MM.1S (cell line): ENCODE results near the gene AUP1.

Experiments used
- DNase-seq: peaks from one replicate; pipeline ENCODE4 v3.0.0-alpha.2; 2015
- H2AFZ ChIP-seq: fragments of 300-600 bp; sonication (generic); 2 replicates; pipeline ENCODE4 v1.6.0; 2016; ENCODE audit warnings: antibody characterized with exemption, low read length
- H3F3A ChIP-seq: fragments of 300-600 bp; sonication (generic); 2 replicates; pipeline ENCODE4 v1.6.1; 2016; ENCODE audit warnings: mild to moderate bottlenecking, antibody characterized with exemption, low read length, moderate library complexity, mixed read lengths; ENCODE audit not compliant: insufficient read depth
- H3K27ac ChIP-seq: fragments of 300-600 bp; sonication (generic); 2 replicates; pipeline ENCODE4 v1.5.1; 2016; ENCODE audit warnings: mild to moderate bottlenecking, low read length
- H3K27me3 ChIP-seq: fragments of 300-600 bp; sonication (generic); replicated peaks from 2 replicates; pipeline ENCODE4 v1.6.0; 2016; ENCODE audit warnings: low read length; ENCODE audit not compliant: insufficient read depth
- H3K36me3 ChIP-seq: fragments of 300-600 bp; sonication (generic); replicated peaks from 2 replicates; pipeline ENCODE4 v1.6.1; 2016; ENCODE audit warnings: mild to moderate bottlenecking, low read length, mixed read lengths; ENCODE audit not compliant: insufficient read depth
- H3K4me1 ChIP-seq: fragments of 300-600 bp; sonication (generic); 2 replicates; pipeline ENCODE4 v1.6.1; 2016; ENCODE audit warnings: low read length, mixed read lengths
- H3K4me2 ChIP-seq: fragments of 300-600 bp; sonication (generic); 2 replicates; pipeline ENCODE4 v1.6.0; 2016; ENCODE audit warnings: low read depth, low read length
- H3K4me3 ChIP-seq: fragments of 300-600 bp; sonication (generic); 2 replicates; pipeline ENCODE4 v1.5.1; 2016; ENCODE audit warnings: low read length, mixed read lengths
- H3K79me2 ChIP-seq: fragments of 300-600 bp; sonication (generic); 2 replicates; pipeline ENCODE4 v1.6.1; 2016; ENCODE audit warnings: mixed run types, low read length, mixed read lengths
- H3K9ac ChIP-seq: fragments of 300-600 bp; sonication (generic); 2 replicates; pipeline ENCODE4 v1.6.1; 2016; ENCODE audit warnings: low read length, mixed read lengths
- H3K9me2 ChIP-seq: fragments of 300-600 bp; sonication (generic); replicated peaks from 2 replicates; pipeline ENCODE4 v1.6.1; 2016; ENCODE audit warnings: mild to moderate bottlenecking, low read length, mixed read lengths; ENCODE audit not compliant: insufficient read depth
- H3K9me3 ChIP-seq: fragments of 300-600 bp; sonication (generic); replicated peaks from 2 replicates; pipeline ENCODE4 v1.6.1; 2016; ENCODE audit warnings: mild to moderate bottlenecking, low read length, mixed read lengths; ENCODE audit not compliant: insufficient read depth
- H4K20me1 ChIP-seq: fragments of 300-600 bp; sonication (generic); 2 replicates; pipeline ENCODE4 v1.6.1; 2016; ENCODE audit warnings: mild to moderate bottlenecking, low read length, moderate library complexity, mixed read lengths; ENCODE audit not compliant: insufficient read depth
- EZH2 ChIP-seq: fragments of 300-600 bp; sonication (generic); optimal IDR thresholded peaks from 2 replicates; pipeline ENCODE3; 2017; ENCODE audit warnings: low read depth, mild to moderate bottlenecking, antibody characterized with exemption, low read length, mixed read lengths
- EZH2phosphoT487 ChIP-seq: fragments of 300-600 bp; sonication (generic); IDR thresholded peaks from 2 replicates; pipeline ENCODE4 v1.6.1; 2018; ENCODE audit warnings: antibody characterized with exemption, low read length
- TF ChIP-seq, protein P1 (sequence below): fragments of 300-600 bp; sonication (generic); IDR thresholded peaks from 2 replicates; pipeline ENCODE4 v1.5.1; 2016; ENCODE audit warnings: antibody characterized with exemption, low read length, mixed read lengths

The AUP1 gene, protein sequence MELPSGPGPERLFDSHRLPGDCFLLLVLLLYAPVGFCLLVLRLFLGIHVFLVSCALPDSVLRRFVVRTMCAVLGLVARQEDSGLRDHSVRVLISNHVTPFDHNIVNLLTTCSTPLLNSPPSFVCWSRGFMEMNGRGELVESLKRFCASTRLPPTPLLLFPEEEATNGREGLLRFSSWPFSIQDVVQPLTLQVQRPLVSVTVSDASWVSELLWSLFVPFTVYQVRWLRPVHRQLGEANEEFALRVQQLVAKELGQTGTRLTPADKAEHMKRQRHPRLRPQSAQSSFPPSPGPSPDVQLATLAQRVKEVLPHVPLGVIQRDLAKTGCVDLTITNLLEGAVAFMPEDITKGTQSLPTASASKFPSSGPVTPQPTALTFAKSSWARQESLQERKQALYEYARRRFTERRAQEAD

DNA sequence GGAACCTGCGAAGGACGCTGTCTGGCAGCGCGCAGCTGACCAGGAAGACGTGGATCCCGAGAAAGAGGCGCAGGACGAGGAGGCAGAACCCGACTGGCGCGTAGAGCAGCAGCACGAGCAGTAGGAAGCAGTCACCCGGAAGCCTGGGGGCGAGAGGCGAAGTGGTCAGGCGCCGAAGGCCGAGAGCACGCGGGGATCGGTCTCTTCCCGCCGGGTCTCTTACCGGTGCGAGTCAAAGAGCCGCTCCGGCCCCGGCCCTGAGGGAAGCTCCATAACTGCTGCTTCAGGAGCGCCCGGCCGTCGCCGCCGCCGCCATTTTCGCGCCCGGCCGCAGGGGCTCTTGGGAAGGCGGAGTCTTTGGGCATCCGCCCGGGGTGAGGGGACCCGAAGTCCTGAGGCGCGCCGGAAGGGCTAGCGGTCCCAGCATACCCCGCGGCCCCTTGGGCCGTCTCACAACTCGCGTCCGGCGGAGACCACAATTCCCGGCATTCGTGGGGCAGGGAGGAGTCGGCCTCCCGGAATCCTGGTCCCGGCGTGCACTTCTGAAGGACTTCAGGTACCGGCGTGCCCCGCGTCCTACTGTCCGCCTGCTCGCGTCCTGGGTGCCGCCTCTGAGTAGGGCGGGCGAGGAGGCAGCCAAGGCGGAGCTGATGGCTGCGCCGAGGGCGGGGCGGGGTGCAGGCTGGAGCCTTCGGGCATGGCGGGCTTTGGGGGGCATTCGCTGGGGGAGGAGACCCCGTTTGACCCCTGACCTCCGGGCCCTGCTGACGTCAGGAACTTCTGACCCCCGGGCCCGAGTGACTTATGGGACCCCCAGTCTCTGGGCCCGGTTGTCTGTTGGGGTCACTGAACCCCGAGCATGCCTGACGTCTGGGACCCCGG, at the start of gene AUP1, which contains the start of gene HTRA2:
AUP1 (minus strand) TSS at position 350 of the 882 bp plus-strand sequence; CDS start at position 273, 77 bp downstream.
HTRA2 (plus strand) TSS at position 577 of the 882 bp plus-strand sequence; CDS start at position 651, 74 bp downstream.
- Histone ChIP-seq H3K4me1 (peaks cover 14% of the 10 kb centered on the region), H3K9me3 (no peaks in the 10 kb centered on the region), H3K4me2 (peak within 1 kb of the TSS; percentile 91), H3K9me2 (no peaks in the 10 kb centered on the region), H3K27me3 (no peaks in the 10 kb centered on the region), H4K20me1 (no peaks in the 10 kb centered on the region), H3K9ac (peak within 1 kb of the TSS; percentile 94), H3F3A (peaks cover 15% of the 10 kb centered on the region; the same call in 1 of the 2 replicates), H3K36me3 (peaks cover 11% of the 10 kb centered on the region), H2AFZ (peak within 1 kb of the TSS; percentile 72), H3K27ac (peak within 1 kb of the TSS; percentile 69), H3K4me3 (peak within 1 kb of the TSS; percentile 91), H3K79me2 (peaks cover 42% of the 10 kb centered on the region)
- TF ChIP-seq EZH2 (no peak), EZH2phosphoT487 (no peak)
- TF ChIP-seq, protein P1, sequence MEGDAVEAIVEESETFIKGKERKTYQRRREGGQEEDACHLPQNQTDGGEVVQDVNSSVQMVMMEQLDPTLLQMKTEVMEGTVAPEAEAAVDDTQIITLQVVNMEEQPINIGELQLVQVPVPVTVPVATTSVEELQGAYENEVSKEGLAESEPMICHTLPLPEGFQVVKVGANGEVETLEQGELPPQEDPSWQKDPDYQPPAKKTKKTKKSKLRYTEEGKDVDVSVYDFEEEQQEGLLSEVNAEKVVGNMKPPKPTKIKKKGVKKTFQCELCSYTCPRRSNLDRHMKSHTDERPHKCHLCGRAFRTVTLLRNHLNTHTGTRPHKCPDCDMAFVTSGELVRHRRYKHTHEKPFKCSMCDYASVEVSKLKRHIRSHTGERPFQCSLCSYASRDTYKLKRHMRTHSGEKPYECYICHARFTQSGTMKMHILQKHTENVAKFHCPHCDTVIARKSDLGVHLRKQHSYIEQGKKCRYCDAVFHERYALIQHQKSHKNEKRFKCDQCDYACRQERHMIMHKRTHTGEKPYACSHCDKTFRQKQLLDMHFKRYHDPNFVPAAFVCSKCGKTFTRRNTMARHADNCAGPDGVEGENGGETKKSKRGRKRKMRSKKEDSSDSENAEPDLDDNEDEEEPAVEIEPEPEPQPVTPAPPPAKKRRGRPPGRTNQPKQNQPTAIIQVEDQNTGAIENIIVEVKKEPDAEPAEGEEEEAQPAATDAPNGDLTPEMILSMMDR, result no peak
- peak; percentile 99 for DNase-seq

DNA sequence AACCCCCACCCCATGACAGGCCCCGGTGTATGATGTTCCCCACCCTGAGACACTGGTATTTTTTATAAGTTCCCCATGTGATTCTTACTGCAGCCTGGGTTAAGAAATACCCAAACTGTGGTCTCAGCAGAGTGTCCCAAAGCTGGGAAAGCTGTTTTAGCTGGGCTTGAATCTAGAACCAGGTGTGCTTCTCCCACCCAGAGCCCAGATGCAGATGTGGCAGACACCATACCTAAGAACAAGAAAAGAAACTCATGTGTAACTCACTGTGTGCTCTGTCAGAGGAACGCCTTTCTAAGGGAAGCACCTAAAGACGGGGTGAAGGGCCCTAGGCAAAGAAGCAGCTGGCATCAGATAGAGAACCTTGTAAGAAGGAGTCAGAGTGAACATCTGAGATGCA, 48.9 kb upstream of the AUP1 start:
- Histone ChIP-seq H3K27me3 (no peaks in the 10 kb centered on the region), H3K4me1 (peaks cover 9% of the 10 kb centered on the region), H3K27ac (no peak overlapping the region), H3F3A (peaks cover 9% of the 10 kb centered on the region), H3K79me2 (no peaks in the 10 kb centered on the region), H3K9me2 (no peaks in the 10 kb centered on the region), H3K4me3 (no peak overlapping the region), H3K36me3 (no peaks in the 10 kb centered on the region), H2AFZ (no peak overlapping the region), H4K20me1 (no peaks in the 10 kb centered on the region), H3K9me3 (no peaks in the 10 kb centered on the region), H3K4me2 (no peak overlapping the region), H3K9ac (no peak overlapping the region)
- TF ChIP-seq EZH2phosphoT487, result no peak
- TF ChIP-seq EZH2, result no peak
- TF ChIP-seq, protein P1, result no peak
- no peak for DNase-seq

DNA sequence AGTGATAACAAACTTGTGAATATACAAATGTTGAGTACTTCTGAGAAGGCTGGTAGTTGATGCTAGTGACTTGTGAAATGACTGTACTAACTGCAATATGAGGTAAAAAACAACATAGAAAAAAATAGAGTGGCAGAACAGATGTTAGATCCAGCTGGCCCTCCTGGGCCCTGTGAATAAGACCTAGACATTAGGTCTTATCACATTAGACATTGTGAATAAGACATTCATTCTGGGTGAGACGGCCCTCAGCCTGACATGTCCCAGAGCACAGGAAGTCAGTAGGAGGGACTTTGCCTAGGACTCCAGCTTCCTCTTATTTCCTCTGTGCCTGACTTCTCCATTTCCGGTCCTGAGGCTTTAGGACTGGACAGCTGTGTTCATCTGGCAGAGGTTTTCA, 47.9 kb upstream of the AUP1 start:
- Histone ChIP-seq H2AFZ (no peak overlapping the region), H3K79me2 (no peaks in the 10 kb centered on the region), H3K27ac (no peak overlapping the region), H3K4me1 (peaks cover 9% of the 10 kb centered on the region), H3K4me3 (no peak overlapping the region), H3K9ac (no peak overlapping the region), H3K36me3 (no peaks in the 10 kb centered on the region), H3K9me2 (no peaks in the 10 kb centered on the region), H3K27me3 (no peaks in the 10 kb centered on the region), H3K4me2 (no peak overlapping the region), H4K20me1 (no peaks in the 10 kb centered on the region), H3K9me3 (no peaks in the 10 kb centered on the region), H3F3A (peaks cover 10% of the 10 kb centered on the region)
- DNase-seq, result no peak
- TF ChIP-seq EZH2, result no peak
- TF ChIP-seq, protein P1, result no peak
- no peak for TF ChIP-seq EZH2phosphoT487
